ENCODE results near the gene PTPN7.
"Not testable (repeated sequence)": the region's sequence is repeated elsewhere in the genome, so short reads cannot be mapped to it uniquely, and the experiment has no call there.

The PTPN7 gene

GRCh38 chr1:202116287-202116686 lies 44.1 kb downstream of the PTPN7 start:
- Histone ChIP-seq H4K20me1 (ENCODE audit: low read depth, low read length) (no peaks in the 10 kb centered on the region), H3K9me3 (ENCODE audit: insufficient read depth, low read length) (no peaks in the 10 kb centered on the region), H3K4me2 (ENCODE audit: low read depth, low read length, poor library complexity, severe bottlenecking) (no peak overlapping the region), H3K4me3 (ENCODE audit: insufficient read depth, low read length, poor library complexity, severe bottlenecking) (no peak overlapping the region), H3F3A (ENCODE audit: insufficient read depth) (no peaks in the 10 kb centered on the region), H3K9ac (ENCODE audit: low read length) (no peak overlapping the region), H3K27ac (ENCODE audit: low read depth, low read length) (no peak overlapping the region), H3K36me3 (ENCODE audit: low read length) (no peaks in the 10 kb centered on the region), H3K79me2 (ENCODE audit: insufficient read depth, low read length) (no peaks in the 10 kb centered on the region), H2AFZ (ENCODE audit: low read depth, low read length, severe bottlenecking) (no peak overlapping the region), H3K27me3 (ENCODE audit: low read length) (no peaks in the 10 kb centered on the region), H3K9me2 (replicated peaks; ENCODE audit: insufficient read depth, low read length) (no peaks in the 10 kb centered on the region)
- TF ChIP-seq EZH2phosphoT487 (conservative IDR thresholded peaks at IDR 0.05; ENCODE audit: low read length) (no peak), CTCF (IDR thresholded peaks at IDR 0.05; ENCODE audit: insufficient read depth, low read length, poor library complexity, severe bottlenecking) (no peak)

GRCh38 chr1:202113690-202114300 lies 46.6 kb downstream of the PTPN7 start:
- Histone ChIP-seq H3K9ac (ENCODE audit: low read length) (no peak overlapping the region), H3K36me3 (ENCODE audit: low read length) (no peaks in the 10 kb centered on the region), H3K9me2 (replicated peaks; ENCODE audit: insufficient read depth, low read length) (no peaks in the 10 kb centered on the region), H4K20me1 (ENCODE audit: low read depth, low read length) (no peaks in the 10 kb centered on the region), H2AFZ (ENCODE audit: low read depth, low read length, severe bottlenecking) (no peak overlapping the region), H3K4me3 (ENCODE audit: insufficient read depth, low read length, poor library complexity, severe bottlenecking) (no peak overlapping the region), H3K27ac (ENCODE audit: low read depth, low read length) (no peak overlapping the region), H3K9me3 (ENCODE audit: insufficient read depth, low read length) (no peaks in the 10 kb centered on the region), H3F3A (ENCODE audit: insufficient read depth) (no peaks in the 10 kb centered on the region), H3K79me2 (ENCODE audit: insufficient read depth, low read length) (no peaks in the 10 kb centered on the region), H3K27me3 (ENCODE audit: low read length) (no peaks in the 10 kb centered on the region), H3K4me2 (ENCODE audit: low read depth, low read length, poor library complexity, severe bottlenecking) (no peak overlapping the region)
- no peak for TF ChIP-seq CTCF (IDR thresholded peaks at IDR 0.05; ENCODE audit: insufficient read depth, low read length, poor library complexity, severe bottlenecking)
- no peak for TF ChIP-seq EZH2phosphoT487 (conservative IDR thresholded peaks at IDR 0.05; ENCODE audit: low read length)

- H3K4me3 ChIP-seq (ENCODE audit: insufficient read depth, low read length, poor library complexity, severe bottlenecking) = no peak overlapping the region
- H3K9me3 ChIP-seq (ENCODE audit: insufficient read depth, low read length) = no peaks in the 10 kb centered on the region
- H2AFZ ChIP-seq (ENCODE audit: low read depth, low read length, severe bottlenecking) = no peak overlapping the region
- no peaks in the 10 kb centered on the region for H3F3A ChIP-seq (ENCODE audit: insufficient read depth)
- H3K27ac ChIP-seq (ENCODE audit: low read depth, low read length) = no peak overlapping the region
- H3K27me3 ChIP-seq (ENCODE audit: low read length) = no peaks in the 10 kb centered on the region
- TF ChIP-seq EZH2phosphoT487 (conservative IDR thresholded peaks at IDR 0.05; ENCODE audit: low read length) (no peak), CTCF (IDR thresholded peaks at IDR 0.05; ENCODE audit: insufficient read depth, low read length, poor library complexity, severe bottlenecking) (no peak)
- no peaks in the 10 kb centered on the region for H3K9me2 ChIP-seq (replicated peaks; ENCODE audit: insufficient read depth, low read length)
- H3K79me2 ChIP-seq (ENCODE audit: insufficient read depth, low read length) = no peaks in the 10 kb centered on the region
- H3K36me3 ChIP-seq (ENCODE audit: low read length) = no peaks in the 10 kb centered on the region
- no peaks in the 10 kb centered on the region for H4K20me1 ChIP-seq (ENCODE audit: low read depth, low read length)
- no peak overlapping the region for H3K4me2 ChIP-seq (ENCODE audit: low read depth, low read length, poor library complexity, severe bottlenecking)
- no peak overlapping the region for H3K9ac ChIP-seq (ENCODE audit: low read length)
These were observed 47.3 kb downstream of the PTPN7 start for GRCh38 chr1:202112859-202113689.

- not testable (repeated sequence) for H3K9ac ChIP-seq (ENCODE audit: low read length); H3K4me3 ChIP-seq (ENCODE audit: insufficient read depth, low read length, poor library complexity, severe bottlenecking); H3K79me2 ChIP-seq (ENCODE audit: insufficient read depth, low read length); H3K36me3 ChIP-seq (ENCODE audit: low read length); H2AFZ ChIP-seq (ENCODE audit: low read depth, low read length, severe bottlenecking); H3K9me3 ChIP-seq (ENCODE audit: insufficient read depth, low read length); H4K20me1 ChIP-seq (ENCODE audit: low read depth, low read length); H3K9me2 ChIP-seq (replicated peaks; ENCODE audit: insufficient read depth, low read length); H3K27me3 ChIP-seq (ENCODE audit: low read length); H3K27ac ChIP-seq (ENCODE audit: low read depth, low read length); H3F3A ChIP-seq (ENCODE audit: insufficient read depth); H3K4me2 ChIP-seq (ENCODE audit: low read depth, low read length, poor library complexity, severe bottlenecking)
These were observed 48.8 kb downstream of the PTPN7 start for GRCh38 chr1:202111589-202111988.
